Suprapubic skin (tissue), 3 donors: ENCODE results near the gene PNMA6E.

Source experiments
- POLR2A ChIP-seq, 2 donors: fragments of 450-650 bp; IDR thresholded peaks; one replicate each; pipeline ENCODE4 v1.6.1; 2017; ENCODE audit warnings: antibody characterized with exemption in 2 of 2, mild to moderate bottlenecking in 2 of 2, moderate library complexity in 2 of 2
- TF ChIP-seq, protein P1 (sequence below), 2 donors: fragments of 200-600 bp in 1 of 2; fragments of 450-650 bp in 1 of 2; sonication (generic) in 1 of 2; IDR thresholded peaks; one replicate each; pipeline ENCODE4 v1.5.1; 2016 to 2019; ENCODE audit warnings: antibody characterized with exemption in 2 of 2, mild to moderate bottlenecking in 1 of 2, moderate library complexity in 1 of 2

DNA sequence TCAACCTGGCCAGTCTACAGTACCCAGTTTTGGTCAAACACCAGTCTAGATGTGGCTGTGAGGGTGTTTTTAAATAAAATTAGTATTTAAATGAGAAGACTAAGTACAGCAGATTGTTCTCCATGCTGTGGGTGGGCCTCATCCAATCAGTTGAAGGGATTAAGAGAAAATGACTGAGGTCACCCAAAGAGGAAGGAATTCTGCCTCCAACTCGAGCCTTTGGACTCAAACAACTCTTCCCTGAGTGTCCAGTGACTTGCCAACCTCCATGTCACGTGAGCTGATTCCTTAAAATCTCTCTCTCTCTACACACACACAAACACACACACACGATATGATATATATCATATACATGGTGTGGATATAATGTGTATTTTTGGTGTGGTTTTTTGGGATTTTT, 34.7 kb upstream of the PNMA6E start:
- TF ChIP-seq, protein P1, sequence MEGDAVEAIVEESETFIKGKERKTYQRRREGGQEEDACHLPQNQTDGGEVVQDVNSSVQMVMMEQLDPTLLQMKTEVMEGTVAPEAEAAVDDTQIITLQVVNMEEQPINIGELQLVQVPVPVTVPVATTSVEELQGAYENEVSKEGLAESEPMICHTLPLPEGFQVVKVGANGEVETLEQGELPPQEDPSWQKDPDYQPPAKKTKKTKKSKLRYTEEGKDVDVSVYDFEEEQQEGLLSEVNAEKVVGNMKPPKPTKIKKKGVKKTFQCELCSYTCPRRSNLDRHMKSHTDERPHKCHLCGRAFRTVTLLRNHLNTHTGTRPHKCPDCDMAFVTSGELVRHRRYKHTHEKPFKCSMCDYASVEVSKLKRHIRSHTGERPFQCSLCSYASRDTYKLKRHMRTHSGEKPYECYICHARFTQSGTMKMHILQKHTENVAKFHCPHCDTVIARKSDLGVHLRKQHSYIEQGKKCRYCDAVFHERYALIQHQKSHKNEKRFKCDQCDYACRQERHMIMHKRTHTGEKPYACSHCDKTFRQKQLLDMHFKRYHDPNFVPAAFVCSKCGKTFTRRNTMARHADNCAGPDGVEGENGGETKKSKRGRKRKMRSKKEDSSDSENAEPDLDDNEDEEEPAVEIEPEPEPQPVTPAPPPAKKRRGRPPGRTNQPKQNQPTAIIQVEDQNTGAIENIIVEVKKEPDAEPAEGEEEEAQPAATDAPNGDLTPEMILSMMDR (IDR thresholded peaks at IDR 0.05) = no peak
- no peak for TF ChIP-seq POLR2A (IDR thresholded peaks at IDR 0.05)
